Neural cell (in vitro differentiated cells): Measurements from ENCODE around the gene FBRSL1. TPM values are rescaled to one million over a fixed set of nuclear protein-coding genes. Genes with fewer than 3 reads are reported as not detected.
"Not testable (repeated sequence)": the region's sequence is repeated elsewhere in the genome, so short reads cannot be mapped to it uniquely, and the experiment has no call there.

Experiments used
- H2AFZ ChIP-seq: fragments of 200-600, 300-800 bp; sonication (generic), shearing (Covaris generic); 2 replicates; pipeline ENCODE4 v1.6.0; 2014; ENCODE audit warnings: low read depth, mild to moderate bottlenecking, antibody characterized with exemption, low read length, moderate library complexity
- H3F3A ChIP-seq: fragments of 200-600 bp; shearing (Covaris generic); 2 replicates; pipeline ENCODE4 v1.6.1; 2016; ENCODE audit warnings: mild to moderate bottlenecking, moderate library complexity, mixed read lengths, antibody characterized with exemption, low read length; ENCODE audit not compliant: insufficient read depth, poor library complexity, severe bottlenecking
- H3K27ac ChIP-seq: fragments of 200-600, 300-800 bp; sonication (generic), shearing (Covaris generic); 2 replicates; pipeline ENCODE4 v1.5.1; 2014; ENCODE audit warnings: mild to moderate bottlenecking, low read length, moderate library complexity
- H3K27me3 ChIP-seq: fragments of 300-800, 200-600 bp; sonication (generic), shearing (Covaris generic); 2 replicates; pipeline ENCODE4 v1.6.0; 2014; ENCODE audit warnings: mild to moderate bottlenecking, low read depth, low read length, moderate library complexity; ENCODE audit not compliant: insufficient read depth
- H3K36me3 ChIP-seq: fragments of 300-800, 200-600 bp; sonication (generic), shearing (Covaris generic); 2 replicates; pipeline ENCODE4 v1.5.1; 2014; ENCODE audit warnings: mild to moderate bottlenecking, antibody characterized with exemption, low read length, moderate library complexity; ENCODE audit not compliant: insufficient read depth
- H3K4me2 ChIP-seq: fragments of 300-800, 200-600 bp; sonication (generic), shearing (Covaris generic); 2 replicates; pipeline ENCODE4 v1.6.0; 2014; ENCODE audit warnings: mild to moderate bottlenecking, low read length
- H3K4me3 ChIP-seq: fragments of 300-800, 200-600 bp; sonication (generic), shearing (Covaris generic); 2 replicates; pipeline ENCODE4 v1.5.1; 2014; ENCODE audit warnings: mild to moderate bottlenecking, low read length, moderate library complexity
- H3K79me2 ChIP-seq: fragments of 200-600 bp; shearing (Covaris generic); replicated peaks from 2 replicates; pipeline ENCODE4 v1.6.0; 2014; ENCODE audit warnings: mild to moderate bottlenecking, low read length, moderate library complexity; ENCODE audit not compliant: insufficient read depth
- H3K9ac ChIP-seq: fragments of 300-800, 200-600 bp; sonication (generic), shearing (Covaris generic); 2 replicates; pipeline ENCODE4 v1.6.1; 2016; ENCODE audit warnings: mild to moderate bottlenecking, low read length, mixed read lengths
- H3K9me2 ChIP-seq: fragments of 200-600 bp; shearing (Covaris generic); 2 replicates; pipeline ENCODE4 v1.6.1; 2016; ENCODE audit warnings: mild to moderate bottlenecking, low read length, mixed read lengths; ENCODE audit not compliant: insufficient read depth
- H3K9me3 ChIP-seq: fragments of 200-600, 300-800 bp; sonication (generic), shearing (Covaris generic); 2 replicates; pipeline ENCODE4 v1.6.1; 2016; ENCODE audit warnings: mild to moderate bottlenecking, mixed run types, low read length, moderate library complexity, mixed read lengths
- H4K20me1 ChIP-seq: fragments of 200-600 bp; shearing (Covaris generic); 2 replicates; pipeline ENCODE4 v1.6.1; 2016; ENCODE audit warnings: mild to moderate bottlenecking, mixed run types; ENCODE audit not compliant: insufficient read depth
- EP300 ChIP-seq: fragments of 450-650 bp; conservative IDR thresholded peaks from 2 replicates; pipeline ENCODE4 v1.6.1; 2014; ENCODE audit warnings: antibody characterized with exemption, mild to moderate bottlenecking, moderate library complexity; ENCODE audit not compliant: poor library complexity, severe bottlenecking
- EZH2 ChIP-seq: fragments of 200-600, 300-800 bp; shearing (Covaris generic), sonication (generic); IDR thresholded peaks from 2 replicates; pipeline ENCODE4 v1.6.1; 2014; ENCODE audit warnings: antibody characterized with exemption, low read length, borderline replicate concordance, mild to moderate bottlenecking; ENCODE audit not compliant: insufficient read depth, poor library complexity, severe bottlenecking
- MXI1 ChIP-seq: fragments of 450-650 bp; conservative IDR thresholded peaks from 2 replicates; pipeline ENCODE4 v1.6.1; 2014; ENCODE audit warnings: antibody characterized with exemption, mild to moderate bottlenecking; ENCODE audit not compliant: poor library complexity, severe bottlenecking
- POLR2AphosphoS5 ChIP-seq: IDR thresholded peaks from 2 replicates; pipeline ENCODE4 v1.6.1; 2012
- RAD21 ChIP-seq: fragments of 450-650 bp; conservative IDR thresholded peaks from 2 replicates; pipeline ENCODE4 v1.6.1; 2014; ENCODE audit warnings: antibody characterized with exemption, mild to moderate bottlenecking, moderate library complexity
- REST ChIP-seq: IDR thresholded peaks from 2 replicates; pipeline ENCODE4 v1.6.1; 2012; ENCODE audit warnings: borderline replicate concordance
- SMC3 ChIP-seq: fragments of 450-650 bp; conservative IDR thresholded peaks from 2 replicates; pipeline ENCODE4 v1.6.1; 2014; ENCODE audit warnings: antibody characterized with exemption, mild to moderate bottlenecking, moderate library complexity; ENCODE audit not compliant: poor library complexity
- TAF1 ChIP-seq: IDR thresholded peaks from 2 replicates; pipeline ENCODE4 v1.6.1; 2012; ENCODE audit warnings: low read depth
- polyA plus RNA-seq: library from polyadenylated mRNA; depleted of rRNA; stranded (reverse); fragments of >200 nt; gene quantifications from 2 replicates; pipeline ENCODE4 v1.2.3, GENCODE V29; 2014
- TF ChIP-seq, protein P1 (sequence below): fragments of 450-650 bp; IDR thresholded peaks from 2 replicates; pipeline ENCODE4 v1.5.1; 2014; ENCODE audit warnings: antibody characterized with exemption, mild to moderate bottlenecking, moderate library complexity; ENCODE audit not compliant: poor library complexity, severe bottlenecking

FBRSL1 gene
- polyA plus RNA-seq, 1 donor from 2014 or later: 11.9 TPM

DNA sequence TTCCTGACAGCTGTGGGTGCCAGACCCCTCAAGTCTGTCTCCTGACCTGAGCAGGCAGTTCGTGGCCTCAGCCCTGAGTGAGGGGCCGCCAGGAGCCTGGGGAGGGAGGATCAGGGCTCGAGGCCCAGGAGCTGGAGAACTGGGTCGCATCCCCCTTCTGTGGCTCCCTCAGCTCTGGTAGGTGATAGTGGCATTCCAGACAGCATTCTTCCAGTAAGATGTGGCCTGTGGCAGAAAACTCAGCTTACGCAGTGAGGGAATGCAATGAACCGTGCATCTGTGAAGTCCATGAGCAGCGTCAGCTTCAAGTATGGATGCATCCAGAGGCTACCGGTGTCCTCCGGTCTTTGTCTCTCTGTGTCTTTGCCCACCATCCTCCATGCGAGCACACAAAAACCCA is 28.4 kb upstream of the FBRSL1 start:
- H3K27me3 ChIP-seq: no peaks in the 10 kb centered on the region
- no peak overlapping the region for H2AFZ ChIP-seq
- H3K27ac ChIP-seq: no peak overlapping the region
- H3F3A ChIP-seq: no peaks in the 10 kb centered on the region
- H3K4me2 ChIP-seq: no peak overlapping the region
- no peak for TF ChIP-seq POLR2AphosphoS5
- TF ChIP-seq RAD21: no peak
- no peak for TF ChIP-seq SMC3
- TF ChIP-seq REST: no peak
- TF ChIP-seq TAF1: no peak
- TF ChIP-seq EP300: no peak
- no peak for TF ChIP-seq MXI1
- TF ChIP-seq, protein P1, sequence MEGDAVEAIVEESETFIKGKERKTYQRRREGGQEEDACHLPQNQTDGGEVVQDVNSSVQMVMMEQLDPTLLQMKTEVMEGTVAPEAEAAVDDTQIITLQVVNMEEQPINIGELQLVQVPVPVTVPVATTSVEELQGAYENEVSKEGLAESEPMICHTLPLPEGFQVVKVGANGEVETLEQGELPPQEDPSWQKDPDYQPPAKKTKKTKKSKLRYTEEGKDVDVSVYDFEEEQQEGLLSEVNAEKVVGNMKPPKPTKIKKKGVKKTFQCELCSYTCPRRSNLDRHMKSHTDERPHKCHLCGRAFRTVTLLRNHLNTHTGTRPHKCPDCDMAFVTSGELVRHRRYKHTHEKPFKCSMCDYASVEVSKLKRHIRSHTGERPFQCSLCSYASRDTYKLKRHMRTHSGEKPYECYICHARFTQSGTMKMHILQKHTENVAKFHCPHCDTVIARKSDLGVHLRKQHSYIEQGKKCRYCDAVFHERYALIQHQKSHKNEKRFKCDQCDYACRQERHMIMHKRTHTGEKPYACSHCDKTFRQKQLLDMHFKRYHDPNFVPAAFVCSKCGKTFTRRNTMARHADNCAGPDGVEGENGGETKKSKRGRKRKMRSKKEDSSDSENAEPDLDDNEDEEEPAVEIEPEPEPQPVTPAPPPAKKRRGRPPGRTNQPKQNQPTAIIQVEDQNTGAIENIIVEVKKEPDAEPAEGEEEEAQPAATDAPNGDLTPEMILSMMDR: no peak
- no peak for TF ChIP-seq EZH2
- H4K20me1 ChIP-seq: no peaks in the 10 kb centered on the region
- no peaks in the 10 kb centered on the region for H3K79me2 ChIP-seq
- no peak overlapping the region for H3K4me3 ChIP-seq
- no peaks in the 10 kb centered on the region for H3K9me2 ChIP-seq
- H3K9ac ChIP-seq: no peak overlapping the region
- no peaks in the 10 kb centered on the region for H3K36me3 ChIP-seq
- H3K9me3 ChIP-seq: no peaks in the 10 kb centered on the region

DNA sequence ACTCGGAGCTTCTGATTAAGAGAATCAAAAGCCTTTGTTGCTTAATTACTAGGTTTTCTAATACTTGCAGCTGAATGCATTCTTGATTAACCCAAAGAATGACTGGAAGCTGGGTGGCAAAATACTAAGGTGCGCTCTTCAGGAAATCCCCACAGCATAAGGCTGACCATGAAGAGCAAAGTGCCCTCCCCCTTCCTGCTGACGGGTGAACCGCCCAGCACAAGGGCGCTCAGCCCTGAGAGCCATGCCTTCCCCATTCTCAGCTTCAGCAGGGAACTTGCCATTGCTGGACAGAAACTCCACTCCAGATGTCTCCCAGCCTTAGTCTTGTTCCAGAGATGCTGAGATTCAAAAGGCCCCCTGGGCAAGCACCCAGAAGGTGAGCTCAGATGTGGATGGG is 27.2 kb upstream of the FBRSL1 start:
- Histone ChIP-seq H3K9me2 (no peaks in the 10 kb centered on the region), H3K4me2 (no peak overlapping the region), H4K20me1 (no peaks in the 10 kb centered on the region), H3K79me2 (no peaks in the 10 kb centered on the region), H3K36me3 (no peaks in the 10 kb centered on the region), H3K27ac (no peak overlapping the region), H3K4me3 (no peak overlapping the region), H3K9me3 (no peaks in the 10 kb centered on the region), H2AFZ (no peak overlapping the region), H3F3A (no peaks in the 10 kb centered on the region), H3K27me3 (no peaks in the 10 kb centered on the region), H3K9ac (no peak overlapping the region)
- TF ChIP-seq RAD21: no peak
- no peak for TF ChIP-seq EP300
- TF ChIP-seq MXI1: no peak
- TF ChIP-seq REST: no peak
- no peak for TF ChIP-seq SMC3
- TF ChIP-seq TAF1: no peak
- no peak for TF ChIP-seq POLR2AphosphoS5
- TF ChIP-seq EZH2: no peak
- TF ChIP-seq, protein P1: no peak

DNA sequence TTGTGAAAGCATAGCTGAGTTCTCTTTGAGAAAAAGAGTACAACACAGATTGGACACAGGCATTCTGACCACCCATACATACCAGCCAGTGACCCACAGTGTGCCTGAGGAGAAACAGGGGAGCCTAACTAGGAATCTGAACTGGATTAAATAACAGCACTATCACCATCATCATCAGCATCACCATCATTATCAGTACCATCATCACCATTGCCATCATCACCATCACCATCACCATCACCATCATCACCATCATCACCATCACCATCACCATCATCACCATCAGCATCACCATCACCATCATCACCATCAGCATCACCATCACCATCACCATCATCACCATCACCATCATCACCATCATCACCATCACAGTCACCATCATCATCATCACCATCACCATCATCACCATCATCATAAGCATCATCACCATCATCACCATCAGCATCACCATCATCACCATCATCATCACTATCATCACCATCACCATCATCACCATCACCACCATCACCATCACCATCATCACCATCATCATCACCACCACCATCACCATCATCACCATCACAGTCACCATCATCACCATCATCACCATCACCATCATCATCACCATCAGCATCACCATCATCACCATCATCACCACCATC is 26.5 kb upstream of the FBRSL1 start:
- not testable (repeated sequence) for H3K27me3 ChIP-seq

More for the DNA sequence above, 26.5 kb upstream of the FBRSL1 start:
- not testable (repeated sequence) for H3K4me3 ChIP-seq, H2AFZ ChIP-seq, H3K79me2 ChIP-seq, H3K9me3 ChIP-seq, H3K9ac ChIP-seq, H3F3A ChIP-seq, H3K27ac ChIP-seq, H3K36me3 ChIP-seq, H4K20me1 ChIP-seq, H3K4me2 ChIP-seq, H3K9me2 ChIP-seq
